Coronary artery (tissue), 2 donors: ENCODE results near the gene RUNX2.

Source experiments
- DNase-seq: peaks from one replicate; pipeline ENCODE4 v3.0.0-alpha.2; 2017; ENCODE audit warnings: low spot score
- H3K27ac ChIP-seq, 2 donors: fragments of 200-600 bp; sonication (generic); one replicate each; pipeline ENCODE4 v1.5.1; 2016 to 2019
- H3K4me3 ChIP-seq: fragments of 200-600 bp; sonication (generic); 2 replicates; pipeline ENCODE4 v1.5.1; 2016; ENCODE audit warnings: mild to moderate bottlenecking, moderate library complexity
- CTCF ChIP-seq: fragments of 200-600 bp; sonication (generic); IDR thresholded peaks from one replicate; pipeline ENCODE4 v1.5.1; 2019; ENCODE audit warnings: antibody characterized with exemption

Gene RUNX2

GRCh38 chr6:45300736-45301135 is 27.4 kb upstream of the RUNX2 start:
- TF ChIP-seq CTCF, result no peak
- no peak for DNase-seq
- H3K4me3 ChIP-seq, result no peak overlapping the region
- no peak overlapping the region for H3K27ac ChIP-seq

GRCh38 chr6:45301348-45302142 is 26.6 kb upstream of the RUNX2 start:
- H3K4me3 ChIP-seq, result no peak overlapping the region
- DNase-seq, result no peak
- no peak for TF ChIP-seq CTCF

GRCh38 chr6:45302832-45303231 is 25.3 kb upstream of the RUNX2 start:
- no peak for DNase-seq
- Histone ChIP-seq H3K27ac (no peak overlapping the region), H3K4me3 (no peak overlapping the region)
- TF ChIP-seq CTCF, result no peak

More at GRCh38 chr6:45301348-45302142, 26.6 kb upstream of the RUNX2 start:
- H3K27ac ChIP-seq, result no peak overlapping the region

GRCh38 chr6:45305546-45305945 is 22.6 kb upstream of the RUNX2 start:
- no peak for TF ChIP-seq CTCF
- Histone ChIP-seq H3K27ac (no peak overlapping the region), H3K4me3 (no peak overlapping the region)
- DNase-seq, result no peak

- DNase-seq, result no peak
- no peak for TF ChIP-seq CTCF
- Histone ChIP-seq H3K27ac (no peak overlapping the region), H3K4me3 (no peak overlapping the region)
Observed at GRCh38 chr6:45310118-45310788, 17.9 kb upstream of the RUNX2 start.

- no peak for DNase-seq
- TF ChIP-seq CTCF, result no peak
- Histone ChIP-seq H3K27ac (no peak overlapping the region), H3K4me3 (no peak overlapping the region)
Observed at GRCh38 chr6:45314146-45314545, 14.0 kb upstream of the RUNX2 start.

GRCh38 chr6:45320349-45320748 is 7.8 kb upstream of the RUNX2 start:
- TF ChIP-seq CTCF, result no peak
- DNase-seq, result no peak

More at GRCh38 chr6:45320349-45320748, 7.8 kb upstream of the RUNX2 start:
- no peak overlapping the region for H3K4me3 ChIP-seq
- no peak overlapping the region for H3K27ac ChIP-seq
